DOHH2 (cell line): ENCODE results near the gene SIPA1L3.

Source experiments
- H3F3A ChIP-seq: fragments of 200-600 bp; sonication (generic), shearing (Covaris generic); 2 replicates; pipeline ENCODE4 v1.6.0; 2016; ENCODE audit warnings: antibody characterized with exemption, mild to moderate bottlenecking; ENCODE audit not compliant: control insufficient read depth, insufficient read depth
- H3K27ac ChIP-seq: fragments of 200-600 bp; sonication (generic); 2 replicates; pipeline ENCODE4 v1.5.1; 2014; ENCODE audit warnings: low read depth, mild to moderate bottlenecking, low read length, moderate library complexity
- H3K27me3 ChIP-seq: fragments of 200-600 bp; sonication (generic); 2 replicates; pipeline ENCODE4 v1.6.1; 2014; ENCODE audit warnings: mild to moderate bottlenecking, low read length, mixed read lengths; ENCODE audit not compliant: control insufficient read depth
- H3K36me3 ChIP-seq: fragments of 200-600 bp; sonication (generic); 2 replicates; pipeline ENCODE4 v1.6.1; 2014; ENCODE audit warnings: mild to moderate bottlenecking, low read length, moderate library complexity, mixed read lengths; ENCODE audit not compliant: control insufficient read depth
- H3K4me1 ChIP-seq: fragments of 200-600 bp; sonication (generic); 2 replicates; pipeline ENCODE4 v1.6.1; 2014; ENCODE audit warnings: mild to moderate bottlenecking, low read length, mixed read lengths; ENCODE audit not compliant: control insufficient read depth
- H3K4me2 ChIP-seq: fragments of 200-600 bp; sonication (generic); 2 replicates; pipeline ENCODE4 v1.6.0; 2014; ENCODE audit warnings: mild to moderate bottlenecking, low read length, moderate library complexity
- H3K4me3 ChIP-seq: fragments of 200-600 bp; sonication (generic); 2 replicates; pipeline ENCODE4 v1.5.1; 2014; ENCODE audit warnings: mild to moderate bottlenecking, low read length, mixed read lengths
- H3K79me2 ChIP-seq: fragments of 200-600 bp; sonication (generic); 2 replicates; pipeline ENCODE4 v1.6.1; 2014; ENCODE audit warnings: mild to moderate bottlenecking, low read length, mixed read lengths; ENCODE audit not compliant: control insufficient read depth
- H3K9me2 ChIP-seq: fragments of 200-600 bp; sonication (generic); replicated peaks from 2 replicates; pipeline ENCODE4 v1.6.1; 2014; ENCODE audit warnings: mild to moderate bottlenecking, low read length, mixed read lengths; ENCODE audit not compliant: control insufficient read depth
- H3K9me3 ChIP-seq: fragments of 200-600 bp; sonication (generic); 2 replicates; pipeline ENCODE4 v1.6.1; 2014; ENCODE audit warnings: antibody characterized with exemption, low read length, mixed read lengths; ENCODE audit not compliant: control insufficient read depth, insufficient read depth
- H4K20me1 ChIP-seq: fragments of 200-600 bp; sonication (generic); 2 replicates; pipeline ENCODE4 v1.6.0; 2014; ENCODE audit warnings: low read depth, mild to moderate bottlenecking, antibody characterized with exemption, low read length, moderate library complexity; ENCODE audit not compliant: control insufficient read depth, insufficient read depth
- CTCF ChIP-seq: fragments of 200-600 bp; sonication (generic); IDR thresholded peaks from one replicate; pipeline ENCODE4 v1.5.1; 2014; ENCODE audit warnings: antibody characterized with exemption, mild to moderate bottlenecking, low read depth, low read length; ENCODE audit not compliant: poor library complexity, severe bottlenecking
- EZH2phosphoT487 ChIP-seq: fragments of 200-600 bp; sonication (generic); IDR thresholded peaks from 2 replicates; pipeline ENCODE4 v1.6.1; 2017; ENCODE audit warnings: borderline replicate concordance, mild to moderate bottlenecking, antibody characterized with exemption, low read length, moderate library complexity, mixed read lengths

The SIPA1L3 gene

DNA sequence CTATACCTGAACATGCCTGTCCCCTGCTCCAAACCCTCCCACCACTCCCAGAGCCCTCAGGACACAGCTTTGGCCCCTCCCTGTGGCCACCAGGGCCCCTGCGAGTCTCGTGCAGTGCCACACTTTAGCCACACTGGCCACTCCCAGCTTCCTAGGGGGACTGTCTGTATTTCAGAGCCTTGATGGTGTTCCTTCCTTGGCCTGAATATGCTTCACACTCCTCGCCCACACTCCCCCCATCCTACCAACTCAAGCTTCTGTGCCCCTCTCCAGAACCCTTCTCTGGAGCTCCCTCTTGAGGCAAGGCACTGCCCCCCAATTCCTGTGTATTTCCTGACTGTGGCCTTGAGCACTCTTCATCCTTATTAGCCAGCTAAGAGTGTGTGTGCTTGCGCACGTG lies 236.8 kb downstream of the SIPA1L3 start:
- H3K4me1 ChIP-seq = no peaks in the 10 kb centered on the region
- H4K20me1 ChIP-seq = no peaks in the 10 kb centered on the region
- H3K27me3 ChIP-seq = no peaks in the 10 kb centered on the region
- H3K9me2 ChIP-seq = no peaks in the 10 kb centered on the region
- no peak overlapping the region for H3K4me2 ChIP-seq
- peak; percentile 42 for TF ChIP-seq CTCF
- no peak for TF ChIP-seq EZH2phosphoT487
- H3K4me3 ChIP-seq = no peak overlapping the region
- H3F3A ChIP-seq = no peaks in the 10 kb centered on the region; the same call in 1 of the 2 replicates
- H3K79me2 ChIP-seq = no peaks in the 10 kb centered on the region
- peaks cover 26% of the 10 kb centered on the region for H3K36me3 ChIP-seq
- H3K27ac ChIP-seq = no peak overlapping the region
- no peaks in the 10 kb centered on the region for H3K9me3 ChIP-seq

DNA sequence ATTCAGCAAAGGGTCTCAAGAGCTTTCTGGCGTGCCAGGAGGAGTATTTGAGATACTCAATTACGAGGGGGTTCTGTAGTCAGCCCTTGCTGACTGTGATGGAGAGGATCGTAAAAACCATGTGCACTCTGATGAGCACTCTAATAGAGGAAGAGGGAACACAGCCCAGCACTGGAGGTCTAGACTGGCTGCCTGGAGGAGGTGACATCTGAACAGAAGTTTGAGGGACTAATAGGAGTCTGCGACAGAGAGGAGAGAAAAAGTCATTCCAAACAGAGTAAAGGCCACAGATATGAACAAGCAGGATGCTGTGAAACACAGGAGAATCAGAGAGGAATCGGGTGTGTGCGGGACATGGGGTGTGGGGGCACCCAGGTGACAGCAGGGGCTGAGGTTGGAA lies 237.7 kb downstream of the SIPA1L3 start:
- H3K9me2 ChIP-seq = no peaks in the 10 kb centered on the region
- H4K20me1 ChIP-seq = no peaks in the 10 kb centered on the region
- no peak overlapping the region for H3K27ac ChIP-seq
- no peaks in the 10 kb centered on the region; the same call in 1 of the 2 replicates for H3F3A ChIP-seq
- H3K4me1 ChIP-seq = no peaks in the 10 kb centered on the region
- H3K36me3 ChIP-seq = peaks cover 26% of the 10 kb centered on the region
- no peaks in the 10 kb centered on the region for H3K9me3 ChIP-seq
- no peaks in the 10 kb centered on the region for H3K27me3 ChIP-seq
- no peaks in the 10 kb centered on the region for H3K79me2 ChIP-seq
- TF ChIP-seq EZH2phosphoT487 = no peak
- TF ChIP-seq CTCF = no peak
- no peak overlapping the region for H3K4me3 ChIP-seq
- no peak overlapping the region for H3K4me2 ChIP-seq

DNA sequence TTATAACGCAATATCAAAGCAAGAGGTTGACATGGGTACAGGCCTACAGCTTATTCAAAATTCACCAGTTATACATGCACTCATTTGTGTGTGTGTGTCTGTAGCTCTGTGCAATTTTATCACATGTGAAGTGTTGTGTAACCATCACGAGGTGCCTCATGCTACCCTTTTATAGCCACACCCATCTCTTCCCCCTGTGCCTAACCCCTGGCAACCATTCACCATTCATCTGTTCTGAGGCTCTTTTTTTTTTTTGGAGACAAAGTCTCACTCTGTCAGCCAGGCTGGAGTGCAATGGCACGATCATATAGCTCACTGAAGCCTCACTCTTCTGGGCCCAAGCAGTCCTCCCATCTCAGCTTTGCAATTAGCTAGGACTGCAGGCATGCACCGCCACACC lies 238.6 kb downstream of the SIPA1L3 start:
- Histone ChIP-seq H3K4me2 (no peak overlapping the region), H4K20me1 (no peaks in the 10 kb centered on the region), H3K79me2 (no peaks in the 10 kb centered on the region), H3K9me2 (no peaks in the 10 kb centered on the region), H3K4me1 (no peaks in the 10 kb centered on the region), H3K36me3 (peaks cover 26% of the 10 kb centered on the region), H3K27ac (no peak overlapping the region), H3K27me3 (no peaks in the 10 kb centered on the region), H3K4me3 (no peak overlapping the region), H3K9me3 (no peaks in the 10 kb centered on the region), H3F3A (no peaks in the 10 kb centered on the region; the same call in 1 of the 2 replicates)
- no peak for TF ChIP-seq EZH2phosphoT487
- no peak for TF ChIP-seq CTCF
